Sigmoid colon (tissue), 4 donors: ENCODE measurements around the gene FANK1.

Source experiments
- CTCF ChIP-seq, 4 experiments: fragments of 450-650 bp in 3 of 4; fragments of 200-600 bp in 1 of 4; IDR thresholded peaks; one replicate each; pipeline ENCODE4 v1.5.1; 2016 to 2019; ENCODE audit warnings: antibody characterized with exemption in 4 of 4, mild to moderate bottlenecking in 3 of 4, moderate library complexity in 2 of 4
- EP300 ChIP-seq, 4 donors: sonication (generic); formaldehyde crosslinking; IDR thresholded peaks; one replicate each; pipeline ENCODE4 v1.6.1; 2017; ENCODE audit warnings: antibody characterized with exemption in 4 of 4

- TF ChIP-seq CTCF (IDR thresholded peaks at IDR 0.05), result no peak
- no peak for TF ChIP-seq EP300 (IDR thresholded peaks at IDR 0.05)
Measured at GRCh38 chr10:126016882-126017281, 120.5 kb downstream of the FANK1 start.
